ENCODE measurements around the gene ABCA6.
"Not testable (repeated sequence)": the region's sequence is repeated elsewhere in the genome, so short reads cannot be mapped to it uniquely, and the experiment has no call there.

Gene ABCA6, protein sequence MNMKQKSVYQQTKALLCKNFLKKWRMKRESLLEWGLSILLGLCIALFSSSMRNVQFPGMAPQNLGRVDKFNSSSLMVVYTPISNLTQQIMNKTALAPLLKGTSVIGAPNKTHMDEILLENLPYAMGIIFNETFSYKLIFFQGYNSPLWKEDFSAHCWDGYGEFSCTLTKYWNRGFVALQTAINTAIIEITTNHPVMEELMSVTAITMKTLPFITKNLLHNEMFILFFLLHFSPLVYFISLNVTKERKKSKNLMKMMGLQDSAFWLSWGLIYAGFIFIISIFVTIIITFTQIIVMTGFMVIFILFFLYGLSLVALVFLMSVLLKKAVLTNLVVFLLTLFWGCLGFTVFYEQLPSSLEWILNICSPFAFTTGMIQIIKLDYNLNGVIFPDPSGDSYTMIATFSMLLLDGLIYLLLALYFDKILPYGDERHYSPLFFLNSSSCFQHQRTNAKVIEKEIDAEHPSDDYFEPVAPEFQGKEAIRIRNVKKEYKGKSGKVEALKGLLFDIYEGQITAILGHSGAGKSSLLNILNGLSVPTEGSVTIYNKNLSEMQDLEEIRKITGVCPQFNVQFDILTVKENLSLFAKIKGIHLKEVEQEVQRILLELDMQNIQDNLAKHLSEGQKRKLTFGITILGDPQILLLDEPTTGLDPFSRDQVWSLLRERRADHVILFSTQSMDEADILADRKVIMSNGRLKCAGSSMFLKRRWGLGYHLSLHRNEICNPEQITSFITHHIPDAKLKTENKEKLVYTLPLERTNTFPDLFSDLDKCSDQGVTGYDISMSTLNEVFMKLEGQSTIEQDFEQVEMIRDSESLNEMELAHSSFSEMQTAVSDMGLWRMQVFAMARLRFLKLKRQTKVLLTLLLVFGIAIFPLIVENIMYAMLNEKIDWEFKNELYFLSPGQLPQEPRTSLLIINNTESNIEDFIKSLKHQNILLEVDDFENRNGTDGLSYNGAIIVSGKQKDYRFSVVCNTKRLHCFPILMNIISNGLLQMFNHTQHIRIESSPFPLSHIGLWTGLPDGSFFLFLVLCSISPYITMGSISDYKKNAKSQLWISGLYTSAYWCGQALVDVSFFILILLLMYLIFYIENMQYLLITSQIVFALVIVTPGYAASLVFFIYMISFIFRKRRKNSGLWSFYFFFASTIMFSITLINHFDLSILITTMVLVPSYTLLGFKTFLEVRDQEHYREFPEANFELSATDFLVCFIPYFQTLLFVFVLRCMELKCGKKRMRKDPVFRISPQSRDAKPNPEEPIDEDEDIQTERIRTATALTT (N-terminal part only)

DNA sequence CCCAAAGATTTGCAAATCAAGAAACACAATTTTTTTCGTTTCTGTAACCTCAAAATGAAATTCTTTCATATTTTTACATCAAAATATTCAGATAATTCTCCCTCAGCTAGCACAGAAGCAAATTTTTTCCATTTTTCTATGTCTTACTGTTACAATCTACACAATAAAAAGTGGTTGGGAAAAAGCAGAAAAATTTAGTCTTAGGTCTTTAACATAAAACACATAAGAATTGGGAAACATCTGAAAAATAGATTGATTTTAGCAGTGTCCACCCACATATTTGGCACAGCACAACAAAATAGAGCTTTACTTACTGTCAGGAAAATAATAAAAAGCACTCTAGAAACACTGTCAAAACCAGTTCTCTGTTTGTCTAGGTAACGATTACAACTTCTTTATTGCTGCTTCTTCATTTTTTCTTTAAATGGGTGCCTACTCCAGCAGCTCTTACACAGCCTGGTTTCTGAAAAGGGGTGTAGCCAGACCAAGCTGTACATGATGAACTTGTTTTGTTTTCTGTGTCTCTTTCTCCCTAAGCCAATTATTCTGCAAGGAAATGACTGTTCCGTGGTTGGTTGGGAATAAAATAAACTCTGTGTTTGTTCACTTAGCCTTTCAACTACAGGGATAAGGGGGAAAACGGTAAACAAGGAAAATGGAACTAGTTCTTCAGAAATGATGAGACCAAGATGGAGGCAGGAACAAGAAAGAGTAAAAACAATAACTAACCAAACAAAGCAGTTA is at the start of gene ABCA6:
Gene ABCA6, minus strand, starts transcription at position 465 of the 744 bp plus-strand sequence. CDS start 1,192 bp downstream, outside the sequence.
- no peak for DNase-seq

- no peak for DNase-seq
Measured at GRCh38 chr17:69188796-69189195, 47.1 kb upstream of the ABCA6 start.

- no peak for DNase-seq
Measured at GRCh38 chr17:69188064-69188463, 46.4 kb upstream of the ABCA6 start.

GRCh38 chr17:69187294-69187693 is 45.6 kb upstream of the ABCA6 start:
- DNase-seq = no peak

DNA sequence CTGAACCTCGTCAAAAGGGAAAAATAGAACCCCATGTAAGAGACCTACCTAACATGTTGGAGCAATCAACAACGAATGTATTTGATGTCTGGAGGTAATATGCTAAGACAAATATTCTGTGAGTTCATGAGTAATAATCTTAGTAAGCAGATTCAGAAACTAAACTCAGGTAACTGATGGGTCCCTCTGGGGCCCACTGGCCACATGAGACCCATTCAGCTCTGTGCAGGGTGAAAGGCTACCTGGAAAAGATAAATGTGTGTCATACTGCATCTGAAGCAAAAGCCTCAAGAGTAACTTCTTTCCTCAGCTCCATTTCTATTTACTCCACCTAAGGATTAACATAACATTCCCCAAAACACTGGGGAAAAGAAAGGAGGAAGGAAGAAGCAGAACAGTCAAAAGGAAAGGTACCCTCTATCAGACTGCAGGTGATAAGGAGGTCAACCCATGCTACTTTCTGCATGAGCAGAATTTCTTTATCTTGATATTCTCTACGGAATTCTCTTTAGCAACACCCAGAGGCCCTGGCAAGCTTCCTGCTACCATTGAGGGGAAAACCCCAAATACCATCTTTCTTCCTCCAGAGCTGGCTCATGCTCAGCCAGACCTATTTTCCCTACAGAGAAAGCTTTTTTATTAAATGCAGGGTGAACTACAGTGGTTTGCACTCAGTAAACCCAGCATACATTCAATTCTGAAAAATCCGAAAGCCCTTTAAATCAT is 37.7 kb upstream of the ABCA6 start:
- DNase-seq = no peak

- DNase-seq = no peak
Measured at GRCh38 chr17:69176457-69176795, 34.7 kb upstream of the ABCA6 start.

DNA sequence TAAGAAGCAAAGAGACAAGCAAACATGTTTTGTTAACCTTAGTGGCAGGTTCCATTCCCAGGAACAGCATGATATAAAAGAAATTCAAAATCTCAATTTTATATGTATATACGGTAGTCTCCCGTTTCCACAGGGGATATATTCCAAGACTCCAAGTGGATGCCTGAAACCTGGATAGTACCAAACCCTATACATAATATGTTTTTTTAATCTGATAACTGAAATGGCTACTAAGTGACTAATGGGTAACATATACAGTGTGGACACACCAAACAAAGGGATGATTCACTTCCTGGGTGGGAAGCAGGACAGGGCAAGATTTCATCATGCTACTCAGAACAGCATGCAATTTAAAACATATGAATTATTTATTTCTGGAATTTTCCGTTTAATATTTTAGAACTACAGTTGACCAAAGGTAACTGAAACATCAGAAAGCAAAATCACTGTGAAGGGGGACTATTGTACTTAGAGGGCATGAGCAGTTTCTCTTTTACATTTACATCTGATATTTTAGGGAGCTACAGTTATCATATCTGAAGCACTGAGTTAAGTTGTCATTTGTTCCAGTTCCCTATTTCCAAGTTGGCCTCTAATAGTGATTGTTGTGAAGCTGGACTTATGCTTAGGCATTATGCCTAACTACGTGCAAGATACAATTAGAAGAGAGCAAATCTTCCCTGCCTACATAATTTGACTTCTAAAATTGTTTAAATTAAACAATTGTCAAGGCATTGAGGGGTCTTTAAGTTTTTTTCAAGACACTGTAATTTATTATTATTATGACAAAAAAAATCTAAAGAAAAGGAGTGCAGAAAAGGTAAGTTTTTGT is 34.1 kb upstream of the ABCA6 start:
- DNase-seq = no peak

GRCh38 chr17:69175262-69175624 is 33.5 kb upstream of the ABCA6 start:
- DNase-seq = no peak

DNA sequence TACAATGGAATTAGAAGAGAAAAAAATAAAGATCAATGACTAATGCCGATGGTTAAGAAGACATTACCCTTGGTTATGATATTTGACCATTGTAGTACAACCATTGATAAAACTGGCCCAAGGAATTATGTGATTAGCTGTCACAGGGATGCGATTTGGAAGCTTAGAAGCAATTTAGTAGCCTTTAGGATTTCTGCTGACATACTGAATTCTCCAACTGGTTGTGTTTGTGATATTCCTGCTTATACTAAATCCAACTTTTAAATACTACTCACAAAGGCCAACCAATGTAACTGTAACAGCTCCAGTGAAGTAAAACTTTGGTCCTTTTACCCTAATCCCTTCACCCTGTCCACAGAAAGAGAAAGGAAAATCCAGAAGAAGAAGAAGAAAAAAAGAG is 31.4 kb upstream of the ABCA6 start:
- no peak for DNase-seq

DNA sequence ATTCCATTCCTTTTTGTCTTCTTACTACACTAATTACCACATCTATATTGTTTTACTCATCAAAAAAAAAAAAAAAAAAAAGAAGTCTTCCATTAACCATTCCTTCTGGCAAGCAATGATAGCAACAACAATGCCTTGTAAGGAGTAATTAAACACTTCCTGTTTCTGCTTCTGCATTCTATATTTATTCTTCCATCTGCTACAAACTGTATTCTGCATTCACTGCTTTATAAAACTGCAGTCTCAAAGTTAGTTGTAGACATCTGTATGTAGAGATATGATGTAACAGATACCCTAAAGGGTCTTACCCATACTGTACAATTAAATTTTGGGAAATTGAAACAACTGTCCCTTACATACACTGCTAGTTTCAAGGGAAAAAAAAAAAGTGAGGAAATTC is 28.7 kb upstream of the ABCA6 start:
- no peak for DNase-seq

DNA sequence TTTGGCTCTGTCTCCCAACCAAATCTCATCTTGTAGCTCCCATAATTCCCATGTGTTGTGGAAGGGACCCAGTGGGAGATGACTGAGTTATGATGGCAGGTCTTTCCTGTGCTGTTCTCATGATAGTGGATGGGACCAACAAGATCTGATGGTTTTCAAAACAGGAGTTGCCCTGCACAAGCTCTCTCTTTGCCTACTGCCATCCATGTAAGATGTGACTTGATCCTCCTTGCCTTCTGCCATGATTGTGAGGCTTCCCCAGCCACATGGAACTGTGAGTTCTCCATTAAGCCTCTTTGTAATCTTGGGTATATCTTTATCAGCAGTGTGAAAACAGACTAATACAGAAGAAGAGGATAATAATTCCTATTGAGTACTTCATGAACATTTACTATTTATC is 26.9 kb upstream of the ABCA6 start:
- not testable (repeated sequence) for DNase-seq

- no peak for DNase-seq
Measured at GRCh38 chr17:69166957-69167356, 25.3 kb upstream of the ABCA6 start.

GRCh38 chr17:69164206-69164605 is 22.5 kb upstream of the ABCA6 start:
- no peak for DNase-seq

GRCh38 chr17:69159418-69159817 is 17.7 kb upstream of the ABCA6 start:
- DNase-seq = no peak

GRCh38 chr17:69154267-69154666 is 12.6 kb upstream of the ABCA6 start:
- no peak for DNase-seq

DNA sequence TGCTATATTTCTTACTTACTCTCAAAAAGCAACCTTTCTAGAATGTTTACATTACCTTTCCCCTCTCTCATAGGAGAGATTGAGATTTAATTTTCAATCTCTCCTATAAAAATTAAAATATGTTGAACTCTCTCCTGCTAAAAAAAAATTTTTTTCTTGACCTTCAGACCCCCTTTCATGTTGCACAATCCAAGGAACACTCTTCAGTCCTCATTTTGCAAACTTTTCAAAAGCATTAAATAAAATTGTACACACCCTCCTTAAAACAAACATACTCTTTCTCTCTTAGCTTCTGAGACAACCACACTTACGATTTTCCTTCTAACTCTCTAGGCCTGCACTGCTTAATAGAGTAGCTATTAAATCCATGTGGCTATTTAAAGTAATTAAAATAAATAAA is 8.6 kb upstream of the ABCA6 start:
- no peak for DNase-seq

DNA sequence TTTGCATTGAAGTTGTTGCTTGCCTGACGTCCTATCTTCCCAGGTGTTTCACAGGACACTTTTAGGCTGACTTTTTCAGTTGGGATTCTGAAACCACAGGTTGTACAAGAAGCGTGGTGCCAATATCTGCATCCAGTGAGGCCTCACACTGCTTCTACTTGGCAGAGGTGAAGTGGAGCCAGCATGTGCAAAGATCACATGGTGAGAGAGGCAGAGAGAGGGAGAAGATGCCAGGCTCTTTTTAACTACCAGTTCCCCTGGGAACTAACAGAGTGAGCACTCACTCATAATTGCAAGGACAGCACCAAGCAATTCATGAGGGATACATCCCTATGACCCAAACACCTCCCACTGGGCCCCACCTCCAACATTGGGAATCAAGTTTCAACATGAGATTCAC is 5.8 kb upstream of the ABCA6 start:
- no peak for DNase-seq

GRCh38 chr17:69144331-69145255 is 2.9 kb upstream of the ABCA6 start:
- no peak for DNase-seq

DNA sequence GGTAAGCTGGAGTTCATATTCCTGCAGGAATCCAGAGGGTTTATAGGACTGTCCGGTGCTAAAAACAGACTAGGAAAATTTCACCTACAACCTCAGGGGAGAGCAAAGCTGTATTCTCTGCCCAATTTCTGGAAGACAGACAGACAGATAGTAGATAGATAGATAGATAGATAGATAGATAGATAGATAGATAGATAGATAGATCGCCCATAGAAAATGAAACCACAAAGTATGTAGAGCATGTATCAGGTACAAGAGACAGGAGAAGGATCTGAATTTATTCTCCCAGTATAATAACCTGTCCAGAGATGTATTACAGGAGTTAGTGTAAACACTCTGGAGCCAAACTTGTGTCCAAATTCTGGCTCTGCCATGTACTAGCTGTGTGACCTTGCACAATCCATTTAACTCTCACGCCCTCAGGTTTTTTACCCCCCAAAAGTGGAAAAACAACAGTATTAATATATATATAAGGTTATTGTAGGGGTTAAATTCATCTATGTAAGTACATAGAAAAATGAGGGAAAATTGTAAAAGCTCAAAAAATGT is 2.1 kb upstream of the ABCA6 start:
- DNase-seq = no peak

DNA sequence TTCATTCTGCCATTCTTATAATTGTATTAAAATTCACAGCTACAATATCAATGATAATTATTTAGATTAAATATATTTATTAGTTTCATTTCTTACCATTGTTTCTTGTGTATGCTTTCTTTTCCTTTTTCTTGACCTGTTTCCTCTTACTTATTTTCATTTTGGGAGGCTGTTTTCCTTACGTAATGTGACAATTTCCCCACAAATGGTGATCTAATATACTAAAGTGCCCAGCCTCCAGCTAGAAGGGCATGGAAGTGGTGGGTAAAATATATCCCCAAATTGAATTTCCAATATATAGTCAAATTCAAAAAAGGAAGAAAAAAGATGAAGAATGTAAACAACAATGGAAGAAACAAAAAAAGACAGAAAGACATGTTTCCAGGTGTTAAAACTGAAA is 1.5 kb upstream of the ABCA6 start:
- no peak for DNase-seq
